HG02885 (cell line): ENCODE results near the gene UBE3B.

Experiments used
- ATAC-seq: cut with Tn5 transposase; IDR thresholded peaks from one replicate; pipeline ENCODE4 v1.9.1; 2021; ENCODE audit warnings: mild to moderate bottlenecking; ENCODE audit not compliant: unreplicated experiment, poor library complexity

The UBE3B gene

GRCh38 chr12:109547286-109547685, 69.9 kb downstream of the UBE3B start:
- ATAC-seq: no peak

GRCh38 chr12:109548258-109548657, 70.8 kb downstream of the UBE3B start:
- ATAC-seq: no peak

- no peak for ATAC-seq
Observed at GRCh38 chr12:109549613-109550270, 72.3 kb downstream of the UBE3B start.

GRCh38 chr12:109550281-109550680, 72.8 kb downstream of the UBE3B start:
- ATAC-seq: no peak

- ATAC-seq: no peak
Observed at GRCh38 chr12:109551108-109551507, 73.7 kb downstream of the UBE3B start.

- ATAC-seq: no peak
Observed at GRCh38 chr12:109552971-109553370, 75.5 kb downstream of the UBE3B start.

GRCh38 chr12:109553483-109553882, 76.0 kb downstream of the UBE3B start:
- ATAC-seq: no peak

GRCh38 chr12:109553906-109554500, 76.6 kb downstream of the UBE3B start:
- no peak for ATAC-seq

GRCh38 chr12:109554761-109555160, 77.3 kb downstream of the UBE3B start:
- ATAC-seq: no peak

- ATAC-seq: no peak
Observed at GRCh38 chr12:109555431-109556315, 78.2 kb downstream of the UBE3B start.

- ATAC-seq: no peak
Observed at GRCh38 chr12:109557200-109557599, 79.8 kb downstream of the UBE3B start.

GRCh38 chr12:109557805-109558204, 80.4 kb downstream of the UBE3B start:
- ATAC-seq: no peak

GRCh38 chr12:109558374-109559199, 81.2 kb downstream of the UBE3B start:
- ATAC-seq: no peak

GRCh38 chr12:109559200-109559505, 81.7 kb downstream of the UBE3B start:
- ATAC-seq: no peak

GRCh38 chr12:109559601-109560000, 82.2 kb downstream of the UBE3B start:
- no peak for ATAC-seq

- no peak for ATAC-seq
Observed at GRCh38 chr12:109560867-109561710, 83.7 kb downstream of the UBE3B start.

GRCh38 chr12:109561711-109562030, 84.2 kb downstream of the UBE3B start:
- ATAC-seq: no peak

GRCh38 chr12:109562871-109563270, 85.4 kb downstream of the UBE3B start:
- ATAC-seq: no peak

- no peak for ATAC-seq
Observed at GRCh38 chr12:109563291-109564284, 86.2 kb downstream of the UBE3B start.
